GM18951 (cell line): ENCODE data around the gene PTGDS.

Experiments
- POLR2A ChIP-seq: IDR thresholded peaks from 4 replicates; pipeline ENCODE4 v1.6.1; 2011; ENCODE audit warnings: mild to moderate bottlenecking; ENCODE audit not compliant: insufficient read length, insufficient read depth; ENCODE audit errors: extremely low read depth
- in situ Hi-C: fragments of 300-500 bp; cut with MboI; formaldehyde crosslinking; loops from one replicate; pipeline ENCODE4 v1.12.0; 2022; ENCODE audit warnings: low sequenced_read_pairs, mixed read lengths, inconsistent platforms; ENCODE audit not compliant: unreplicated experiment

The PTGDS gene

GRCh38 chr9:136957901-136958300 is 19.4 kb upstream of the PTGDS start:
- in situ Hi-C loops = no loop called here
- TF ChIP-seq POLR2A = no peak

GRCh38 chr9:136958473-136958872 is 18.8 kb upstream of the PTGDS start:
- in situ Hi-C loops = no loop called here
- no peak for TF ChIP-seq POLR2A

GRCh38 chr9:136958898-136959850 is 18.1 kb upstream of the PTGDS start:
- TF ChIP-seq POLR2A = no peak
- in situ Hi-C loops = no loop called here

GRCh38 chr9:136960212-136960937 is 16.9 kb upstream of the PTGDS start:
- TF ChIP-seq POLR2A = no peak
- in situ Hi-C loops = no loop called here

GRCh38 chr9:136960938-136961275 is 16.4 kb upstream of the PTGDS start:
- in situ Hi-C loops = no loop called here
- TF ChIP-seq POLR2A = no peak

GRCh38 chr9:136961279-136962065 is 15.8 kb upstream of the PTGDS start:
- in situ Hi-C loops = no loop called here
- TF ChIP-seq POLR2A = no peak

- no peak for TF ChIP-seq POLR2A
- in situ Hi-C loops = no loop called here
Observed at GRCh38 chr9:136962163-136962562, 15.1 kb upstream of the PTGDS start.

GRCh38 chr9:136962701-136963248 is 14.5 kb upstream of the PTGDS start:
- in situ Hi-C loops = no loop called here
- no peak for TF ChIP-seq POLR2A

- TF ChIP-seq POLR2A = no peak
Observed at GRCh38 chr9:136963341-136963740, 14.0 kb upstream of the PTGDS start.

GRCh38 chr9:136963751-136964150 is 13.6 kb upstream of the PTGDS start:
- no peak for TF ChIP-seq POLR2A
- in situ Hi-C loops = no loop called here

More at GRCh38 chr9:136963341-136963740, 14.0 kb upstream of the PTGDS start:
- in situ Hi-C loops = no loop called here

GRCh38 chr9:136964171-136964689 is 13.1 kb upstream of the PTGDS start:
- no peak for TF ChIP-seq POLR2A
- in situ Hi-C loops = no loop called here

- in situ Hi-C loops = no loop called here
- no peak for TF ChIP-seq POLR2A
Observed at GRCh38 chr9:136964833-136965422, 12.4 kb upstream of the PTGDS start.

GRCh38 chr9:136965771-136966484 is 11.4 kb upstream of the PTGDS start:
- no peak for TF ChIP-seq POLR2A
- in situ Hi-C loops = no loop called here
